Esophagus muscularis mucosa (tissue), 4 donors: ENCODE data around the gene DRD4. TPM values are rescaled to one million over a fixed set of nuclear protein-coding genes. Genes with fewer than 3 reads are reported as not detected.

ENCODE experiments used
- DNase-seq: peaks from one replicate; pipeline ENCODE4 v3.0.0-alpha.2; 2017; ENCODE audit errors: extremely low spot score
- H3K27ac ChIP-seq, 4 donors: fragments of 200-600 bp; sonication (generic); replicated peaks in 1 of 4; 1 replicate in 3 of 4; 2 replicates in 1 of 4; pipeline ENCODE4 v1.5.1; 2016 to 2019; ENCODE audit warnings: mild to moderate bottlenecking in 1 of 4
- H3K27me3 ChIP-seq, 4 donors: fragments of 200-600 bp; sonication (generic); one replicate each; pipeline versions ENCODE4 v1.5.1 to v1.6.0; 2016 to 2019
- H3K36me3 ChIP-seq, 4 donors: fragments of 200-600 bp; sonication (generic); one replicate each; pipeline ENCODE4 v1.5.1; 2016 to 2019
- H3K4me1 ChIP-seq, 4 donors: fragments of 200-600 bp; sonication (generic); one replicate each; pipeline ENCODE4 v1.5.1; 2016 to 2019
- H3K4me3 ChIP-seq, 4 donors: fragments of 200-600 bp; sonication (generic); 1 replicate in 2 of 4; 2 replicates in 2 of 4; pipeline ENCODE4 v1.5.1; 2016 to 2019; ENCODE audit warnings: mild to moderate bottlenecking in 4 of 4, moderate library complexity in 1 of 4
- H3K9me3 ChIP-seq, 4 donors: fragments of 200-600 bp; sonication (generic); 1 replicate in 3 of 4; 2 replicates in 1 of 4; pipeline ENCODE4 v1.5.1; 2016 to 2019
- EP300 ChIP-seq: sonication (generic); formaldehyde crosslinking; IDR thresholded peaks from one replicate; pipeline ENCODE4 v1.6.1; 2017; ENCODE audit warnings: antibody characterized with exemption
- POLR2A ChIP-seq: fragments of 450-650 bp; IDR thresholded peaks from one replicate; pipeline ENCODE4 v1.6.1; 2017; ENCODE audit warnings: antibody characterized with exemption, moderate library complexity, mild to moderate bottlenecking, low read depth
- POLR2AphosphoS5 ChIP-seq, 2 donors: sonication (generic); formaldehyde crosslinking; IDR thresholded peaks; one replicate each; pipeline ENCODE4 v1.6.1; 2017; ENCODE audit warnings: antibody characterized with exemption in 2 of 2
- WGBS: methylation state at CpG from one replicate; pipeline ENCODE4 v1.1.5; 2018; 5-methylcytosine and 5-hydroxymethylcytosine counted together
- intact Hi-C: fragments of 100-400 bp; cut with DNase I; formaldehyde crosslinking; loops from one replicate; pipeline ENCODE4 v1.15.1; 2023
- total RNA-seq, 4 donors: library from RNA; depleted of rRNA; stranded (reverse); fragments of >200 nt; gene quantifications; one replicate each; pipeline versions ENCODE4 v1.1.0 to v1.2.1, GENCODE V29; 2016
- TF ChIP-seq, protein P1 (sequence below), 3 experiments: fragments of 200-600 bp in 2 of 3; fragments of 450-650 bp in 1 of 3; sonication (generic) in 2 of 3; IDR thresholded peaks; one replicate each; pipeline ENCODE4 v1.5.1; 2017 to 2019; ENCODE audit warnings: antibody characterized with exemption in 3 of 3, mild to moderate bottlenecking in 2 of 3, moderate library complexity in 1 of 3

Gene DRD4
- total RNA-seq, 4 donors from 2014 or later = 0.26 to 1.1 (median 0.42) TPM; not detected in 1

DNA sequence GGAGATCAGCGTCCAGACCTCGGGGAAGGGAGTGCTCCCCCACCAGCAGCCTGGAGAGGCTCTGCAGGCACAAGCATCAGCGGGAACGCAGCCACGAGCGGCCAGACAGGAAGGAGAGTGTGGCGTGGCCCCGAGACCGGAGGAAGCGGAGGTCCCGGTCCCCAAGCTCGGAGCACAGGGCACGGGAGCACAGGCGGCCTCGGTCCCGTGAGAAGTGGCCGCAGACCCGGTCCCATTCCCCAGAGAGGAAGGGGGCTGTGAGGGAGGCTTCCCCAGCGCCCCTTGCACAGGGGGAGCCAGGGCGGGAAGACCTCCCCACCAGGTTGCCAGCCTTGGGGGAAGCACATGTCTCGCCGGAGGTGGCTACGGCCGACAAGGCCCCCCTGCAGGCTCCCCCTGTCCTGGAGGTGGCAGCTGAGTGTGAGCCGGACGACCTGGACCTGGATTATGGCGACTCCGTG is 28.2 kb upstream of the DRD4 start:
- no peak for TF ChIP-seq POLR2A
- no peak for TF ChIP-seq POLR2AphosphoS5 (IDR thresholded peaks at IDR 0.05)
- TF ChIP-seq EP300 = no peak
- TF ChIP-seq, protein P1, sequence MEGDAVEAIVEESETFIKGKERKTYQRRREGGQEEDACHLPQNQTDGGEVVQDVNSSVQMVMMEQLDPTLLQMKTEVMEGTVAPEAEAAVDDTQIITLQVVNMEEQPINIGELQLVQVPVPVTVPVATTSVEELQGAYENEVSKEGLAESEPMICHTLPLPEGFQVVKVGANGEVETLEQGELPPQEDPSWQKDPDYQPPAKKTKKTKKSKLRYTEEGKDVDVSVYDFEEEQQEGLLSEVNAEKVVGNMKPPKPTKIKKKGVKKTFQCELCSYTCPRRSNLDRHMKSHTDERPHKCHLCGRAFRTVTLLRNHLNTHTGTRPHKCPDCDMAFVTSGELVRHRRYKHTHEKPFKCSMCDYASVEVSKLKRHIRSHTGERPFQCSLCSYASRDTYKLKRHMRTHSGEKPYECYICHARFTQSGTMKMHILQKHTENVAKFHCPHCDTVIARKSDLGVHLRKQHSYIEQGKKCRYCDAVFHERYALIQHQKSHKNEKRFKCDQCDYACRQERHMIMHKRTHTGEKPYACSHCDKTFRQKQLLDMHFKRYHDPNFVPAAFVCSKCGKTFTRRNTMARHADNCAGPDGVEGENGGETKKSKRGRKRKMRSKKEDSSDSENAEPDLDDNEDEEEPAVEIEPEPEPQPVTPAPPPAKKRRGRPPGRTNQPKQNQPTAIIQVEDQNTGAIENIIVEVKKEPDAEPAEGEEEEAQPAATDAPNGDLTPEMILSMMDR (IDR thresholded peaks at IDR 0.05) = no peak
- Histone ChIP-seq H3K9me3 (no peaks in the 10 kb centered on the region), H3K27ac (peak overlapping the region in 1 of 4 donors; percentile 15), H3K4me3 (no peak overlapping the region), H3K27me3 (no peaks in the 10 kb centered on the region), H3K36me3 (peaks cover 88 to 100% (median 98%) of the 10 kb centered on the region in 4 donors), H3K4me1 (peaks cover 12 to 31% (median 26%) of the 10 kb centered on the region in 4 donors)
- intact Hi-C loops = no loop called here
- no peak for DNase-seq
- 81% methylated on average over 28 of the region's 28 CpGs for WGBS

DNA sequence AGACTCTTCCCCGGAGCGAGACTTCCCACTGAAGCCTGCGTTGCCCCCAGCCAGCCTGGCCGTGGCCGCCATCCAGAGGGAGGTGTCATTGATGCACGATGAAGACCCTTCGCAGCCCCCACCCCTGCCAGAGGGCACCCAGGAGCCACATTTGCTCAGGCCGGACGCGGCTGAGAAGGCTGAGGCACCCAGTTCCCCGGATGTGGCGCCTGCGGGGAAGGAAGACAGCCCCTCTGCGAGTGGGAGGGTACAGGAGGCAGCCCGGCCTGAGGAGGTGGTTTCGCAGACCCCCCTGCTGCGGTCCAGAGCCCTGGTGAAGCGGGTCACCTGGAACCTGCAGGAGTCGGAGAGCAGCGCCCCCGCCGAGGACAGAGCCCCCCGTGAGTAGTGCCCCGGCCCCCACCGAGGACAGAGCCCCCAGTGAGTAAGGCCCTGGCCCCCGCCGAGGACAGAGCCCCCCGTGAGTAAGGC is 27.7 kb upstream of the DRD4 start:
- DNase-seq = no peak

DNA sequence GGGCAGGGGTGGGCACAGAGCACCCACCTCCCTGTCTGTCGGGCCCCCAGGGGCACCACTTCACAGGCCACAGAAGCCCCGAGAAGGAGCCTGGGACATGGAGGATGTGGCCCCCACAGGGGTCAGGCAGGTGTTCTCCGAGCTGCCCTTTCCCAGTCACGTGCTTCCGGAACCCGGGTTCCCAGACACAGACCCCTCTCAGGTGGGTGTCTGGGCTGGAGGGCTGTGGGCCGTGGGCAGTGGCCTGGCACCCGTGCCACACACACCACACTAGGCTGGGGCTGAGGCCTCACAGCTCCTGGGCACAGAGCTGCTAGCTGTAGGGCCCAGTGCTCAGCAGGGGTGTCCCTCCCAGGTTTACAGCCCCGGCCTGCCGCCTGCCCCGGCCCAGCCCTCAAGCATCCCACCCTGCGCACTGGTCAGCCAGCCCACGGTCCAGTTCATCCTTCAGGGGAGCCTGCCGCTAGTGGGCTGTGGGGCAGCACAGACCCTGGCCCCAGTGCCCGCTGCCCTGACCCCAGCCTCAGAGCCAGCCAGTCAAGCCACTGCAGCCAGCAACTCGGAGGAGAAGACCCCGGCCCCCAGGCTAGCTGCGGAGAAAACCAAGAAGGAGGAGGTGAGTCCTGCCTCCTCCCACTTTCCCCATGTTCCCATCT is 26.8 kb upstream of the DRD4 start:
- peaks cover 75 to 96% (median 89%) of the 10 kb centered on the region in 4 donors for H3K36me3 ChIP-seq
- TF ChIP-seq POLR2A = no peak
- TF ChIP-seq EP300 = no peak
- TF ChIP-seq, protein P1 (IDR thresholded peaks at IDR 0.05) = no peak
- no peak for TF ChIP-seq POLR2AphosphoS5 (IDR thresholded peaks at IDR 0.05)
- 93% methylated on average over 2 of the region's 18 CpGs for WGBS

More for the DNA sequence above, 27.7 kb upstream of the DRD4 start:
- no peak for TF ChIP-seq EP300
- TF ChIP-seq POLR2AphosphoS5 (IDR thresholded peaks at IDR 0.05) = no peak
- TF ChIP-seq, protein P1 (IDR thresholded peaks at IDR 0.05) = no peak
- TF ChIP-seq POLR2A = no peak
- WGBS = 95% methylated on average over 4 of the region's 28 CpGs
- intact Hi-C loops = no loop called here
- Histone ChIP-seq H3K27me3 (no peaks in the 10 kb centered on the region), H3K9me3 (no peaks in the 10 kb centered on the region), H3K4me1 (peaks cover 17 to 37% (median 31%) of the 10 kb centered on the region in 4 donors), H3K4me3 (no peak overlapping the region), H3K27ac (no peak overlapping the region), H3K36me3 (peaks cover 84 to 100% (median 97%) of the 10 kb centered on the region in 4 donors)

DNA sequence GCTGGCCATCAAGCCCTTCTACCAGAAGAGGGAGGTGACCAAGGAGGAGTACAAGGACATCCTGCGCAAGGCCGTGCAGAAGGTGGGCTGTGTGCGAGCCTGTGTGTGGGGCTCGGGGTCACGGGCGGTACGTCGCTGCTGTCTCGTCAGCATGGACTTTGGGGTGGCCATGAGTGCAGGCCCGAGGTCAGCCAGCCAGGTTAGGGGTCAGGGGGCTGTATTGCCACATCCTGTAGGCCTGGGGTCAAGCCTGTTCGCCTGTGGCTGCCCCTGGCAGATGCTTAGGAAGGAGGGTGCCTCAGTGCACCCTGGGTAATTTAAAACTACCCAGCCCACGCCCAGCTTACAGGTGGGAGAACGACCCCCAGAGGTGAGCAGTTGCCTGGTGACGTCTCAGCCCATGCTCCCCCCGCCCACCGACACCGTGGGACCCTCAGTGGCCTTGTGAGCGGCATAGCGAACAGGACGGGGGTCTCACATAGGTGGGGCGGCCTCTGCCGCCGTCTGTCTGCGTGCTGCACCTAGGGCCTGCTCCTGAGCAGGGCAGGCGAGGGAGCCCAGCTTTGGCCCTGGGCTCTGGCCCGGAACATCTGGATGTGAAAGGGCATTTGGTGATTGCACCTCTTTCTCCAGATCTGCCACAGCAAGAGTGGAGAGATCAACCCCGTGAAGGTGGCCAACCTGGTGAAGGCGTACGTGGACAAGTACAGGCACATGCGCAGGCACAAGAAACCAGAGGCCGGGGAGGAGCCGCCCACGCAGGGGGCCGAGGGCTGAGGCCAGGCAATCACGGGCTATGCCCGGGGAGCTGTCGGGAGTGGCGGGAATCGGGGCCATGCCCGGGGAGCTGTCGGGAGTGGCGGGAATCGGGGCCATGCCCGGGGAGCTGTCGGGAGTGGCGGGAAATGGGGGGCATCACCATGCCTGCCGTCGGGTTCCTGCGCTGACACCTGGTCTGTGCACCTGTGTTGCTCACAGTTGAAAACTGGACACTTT is 25.8 kb upstream of the DRD4 start:
- intact Hi-C loops = no loop called here
- H3K27me3 ChIP-seq = no peaks in the 10 kb centered on the region
- TF ChIP-seq EP300 = no peak
- no peak for DNase-seq
- H3K36me3 ChIP-seq = peaks cover 65 to 86% (median 78%) of the 10 kb centered on the region in 4 donors
- no peak overlapping the region for H3K4me3 ChIP-seq
- H3K27ac ChIP-seq = peak overlapping the region in 1 of 4 donors; percentile 96
- peaks cover 23 to 44% (median 38%) of the 10 kb centered on the region in 4 donors for H3K4me1 ChIP-seq
- WGBS = 94% methylated on average over 36 of the region's 49 CpGs
- no peaks in the 10 kb centered on the region for H3K9me3 ChIP-seq

More for the DNA sequence above, 26.8 kb upstream of the DRD4 start:
- intact Hi-C loops = no loop called here
- no peak overlapping the region for H3K4me3 ChIP-seq
- H3K27me3 ChIP-seq = no peaks in the 10 kb centered on the region
- peaks cover 26 to 46% (median 40%) of the 10 kb centered on the region in 4 donors for H3K4me1 ChIP-seq
- H3K27ac ChIP-seq = no peak overlapping the region
- H3K9me3 ChIP-seq = no peaks in the 10 kb centered on the region
- DNase-seq = no peak
